GM11168 (cell line): ENCODE data around the gene ALDH18A1.

Experiments
- in situ Hi-C: fragments of 300-500 bp; cut with MboI; formaldehyde crosslinking; loops from one replicate; pipeline ENCODE4 v1.12.0; 2022; ENCODE audit warnings: low sequenced_read_pairs; ENCODE audit not compliant: unreplicated experiment

ALDH18A1 gene

DNA sequence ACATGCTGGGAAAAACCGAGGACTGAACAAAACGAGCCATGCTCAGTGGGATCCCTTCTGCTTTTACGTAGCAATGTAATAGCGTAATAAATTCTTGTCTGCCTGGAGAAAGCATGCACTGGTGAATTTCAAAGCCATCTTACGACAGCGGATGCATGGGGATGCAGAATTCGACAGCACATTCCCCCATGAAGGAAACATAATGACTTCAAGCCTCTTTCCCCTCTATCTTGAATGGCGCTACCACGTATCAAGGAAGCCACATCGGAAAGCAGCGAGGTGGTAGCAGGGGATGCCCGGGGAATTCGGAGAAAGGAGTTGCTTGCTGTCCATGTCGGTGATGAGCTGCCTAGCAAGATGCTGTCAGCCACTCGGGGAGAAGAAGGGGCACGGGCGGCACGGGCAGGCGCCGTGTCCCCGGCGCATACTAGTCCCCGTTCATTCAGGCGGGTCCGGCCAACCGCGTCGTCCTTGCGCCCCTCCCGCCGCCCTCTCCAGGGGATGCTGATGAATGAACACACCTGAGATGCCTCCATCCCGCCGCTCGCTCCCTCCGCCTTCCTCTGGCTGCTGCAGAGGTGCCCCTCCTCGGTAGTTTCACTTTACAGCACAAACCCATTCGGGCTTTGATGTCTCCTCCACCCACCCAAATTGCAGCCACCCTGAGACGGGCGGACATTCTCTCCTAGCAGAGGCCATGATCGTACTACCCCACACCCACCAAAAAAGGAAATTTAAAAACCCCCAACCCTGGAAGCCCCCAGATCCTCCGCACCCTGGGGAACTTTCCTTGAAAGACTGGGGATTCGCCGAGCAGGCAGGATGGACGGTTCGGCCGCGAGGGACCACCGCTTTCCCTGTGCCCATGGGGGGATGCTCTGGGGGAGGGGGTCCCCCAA lies 96.0 kb downstream of the ALDH18A1 start:
- in situ Hi-C loops: no loop called here

DNA sequence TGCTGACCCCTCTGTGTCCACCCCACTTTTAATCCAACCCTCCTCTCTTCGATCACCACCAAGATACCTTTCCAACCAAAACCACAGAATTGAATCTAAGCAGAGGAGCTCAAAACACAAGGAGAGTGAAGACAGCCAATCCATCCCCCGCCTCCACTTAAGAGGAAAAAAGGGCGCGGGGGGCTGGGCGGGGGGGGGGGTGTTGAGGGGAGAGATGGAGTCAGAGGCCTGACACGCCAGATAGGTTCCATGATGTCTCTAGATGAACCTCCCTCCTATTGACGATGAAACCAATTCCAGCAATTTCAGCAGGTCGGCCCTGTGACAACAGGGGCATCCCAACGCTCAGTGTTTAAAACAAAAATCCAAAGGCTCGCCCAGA lies 96.6 kb downstream of the ALDH18A1 start:
- in situ Hi-C loops: no loop called here

DNA sequence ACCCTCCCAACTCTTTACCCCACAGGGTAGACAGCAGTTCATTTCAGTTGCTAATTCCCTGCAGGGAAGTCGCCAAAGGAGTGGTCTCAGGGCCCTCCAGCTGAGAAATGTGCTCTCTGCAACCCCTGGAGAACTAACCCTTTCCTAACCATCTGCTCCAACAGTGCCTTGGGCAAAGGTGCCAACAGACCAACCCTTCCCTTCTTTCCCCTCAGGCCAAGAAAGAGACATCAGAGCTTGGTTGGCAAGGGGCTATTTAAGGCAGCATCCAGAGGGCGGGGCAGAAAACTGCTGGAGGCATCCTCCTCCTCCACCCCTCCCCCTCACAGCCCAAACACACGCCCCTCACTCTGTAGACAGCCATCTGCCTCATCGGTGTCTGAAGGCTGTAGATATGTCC lies 97.0 kb downstream of the ALDH18A1 start:
- in situ Hi-C loops: no loop called here

DNA sequence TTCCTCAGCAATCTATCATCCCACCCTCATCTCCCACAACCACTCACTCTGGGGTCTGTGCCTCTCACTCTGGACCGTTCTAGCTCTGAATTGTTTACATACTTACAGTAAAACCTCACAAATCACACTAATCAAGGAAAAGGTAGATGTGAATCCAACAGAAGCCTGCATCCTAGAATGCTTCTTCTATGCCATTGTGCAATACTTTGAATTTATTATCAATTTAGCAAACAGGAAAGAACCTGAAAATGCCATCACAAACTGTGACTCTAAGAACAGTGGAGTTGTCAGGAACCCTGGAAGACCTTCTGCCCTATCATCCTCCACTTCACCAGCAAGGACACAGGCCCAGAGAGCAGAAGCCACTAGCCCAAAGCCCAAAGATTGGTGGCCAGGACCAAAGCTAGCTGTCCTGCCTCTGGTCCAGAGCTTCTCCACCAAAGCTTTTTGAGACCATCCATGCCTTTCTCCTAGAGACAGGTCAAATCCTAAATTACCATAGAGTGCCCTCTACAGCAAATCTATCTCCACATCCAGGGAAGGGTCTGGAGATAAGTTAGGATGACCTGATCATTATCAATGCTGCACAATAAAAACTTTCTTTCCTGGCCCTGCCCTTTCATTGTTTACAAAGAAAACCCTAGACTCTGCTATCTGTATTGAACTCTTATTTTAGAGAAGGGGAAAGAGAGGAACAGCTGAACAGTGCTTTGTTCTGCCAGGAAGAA lies 97.8 kb downstream of the ALDH18A1 start:
- in situ Hi-C loops: no loop called here

- in situ Hi-C loops: no loop called here
Measured at GRCh38 chr10:95556994-95557767, 99.3 kb downstream of the ALDH18A1 start.
